HG03097 (cell line): ENCODE results near the gene TREML4.
"Not testable (repeated sequence)": the region's sequence is repeated elsewhere in the genome, so short reads cannot be mapped to it uniquely, and the experiment has no call there.

Experiments
- ATAC-seq: cut with Tn5 transposase; IDR thresholded peaks from one replicate; pipeline ENCODE4 v1.9.1; 2021; ENCODE audit not compliant: unreplicated experiment, low FRiP score

Gene TREML4

DNA sequence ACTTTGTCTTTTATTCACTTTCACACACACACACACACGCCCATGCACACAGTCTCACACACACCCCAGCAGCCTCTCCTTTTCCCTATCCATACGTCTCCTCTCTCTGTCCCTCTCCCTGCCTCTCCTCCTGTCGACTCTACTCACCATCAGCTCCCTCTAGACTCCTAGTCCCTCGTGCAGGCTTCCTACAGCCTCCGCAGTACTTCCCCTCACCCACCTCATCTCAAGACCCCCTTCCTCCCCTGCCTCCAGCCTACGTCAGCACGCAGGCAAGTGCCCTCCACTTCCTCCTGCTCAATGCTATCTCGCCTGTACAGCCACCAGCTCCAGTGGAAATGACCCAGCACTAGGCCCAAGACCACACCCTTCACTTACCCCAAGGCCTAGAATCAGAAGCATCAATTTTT is 26.4 kb upstream of the TREML4 start:
- ATAC-seq, result no peak

DNA sequence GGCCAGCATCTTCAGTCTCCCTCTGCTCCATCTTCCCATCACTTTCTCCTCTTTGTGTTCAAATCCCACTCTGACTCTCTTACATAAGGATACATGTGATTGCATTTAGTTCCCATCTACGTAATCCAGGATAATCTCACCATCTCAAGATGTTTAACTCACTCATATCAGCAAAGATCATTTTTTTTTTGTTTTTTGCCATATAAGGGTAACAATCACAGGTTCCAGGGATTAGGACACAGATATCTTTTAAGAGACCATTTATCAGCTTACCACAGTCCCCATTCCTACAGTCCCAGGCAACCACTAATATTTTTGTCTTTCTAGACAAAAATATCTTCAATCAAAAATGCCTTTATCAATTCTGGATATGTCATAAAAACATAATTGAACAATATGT is 24.0 kb upstream of the TREML4 start:
- no peak for ATAC-seq

DNA sequence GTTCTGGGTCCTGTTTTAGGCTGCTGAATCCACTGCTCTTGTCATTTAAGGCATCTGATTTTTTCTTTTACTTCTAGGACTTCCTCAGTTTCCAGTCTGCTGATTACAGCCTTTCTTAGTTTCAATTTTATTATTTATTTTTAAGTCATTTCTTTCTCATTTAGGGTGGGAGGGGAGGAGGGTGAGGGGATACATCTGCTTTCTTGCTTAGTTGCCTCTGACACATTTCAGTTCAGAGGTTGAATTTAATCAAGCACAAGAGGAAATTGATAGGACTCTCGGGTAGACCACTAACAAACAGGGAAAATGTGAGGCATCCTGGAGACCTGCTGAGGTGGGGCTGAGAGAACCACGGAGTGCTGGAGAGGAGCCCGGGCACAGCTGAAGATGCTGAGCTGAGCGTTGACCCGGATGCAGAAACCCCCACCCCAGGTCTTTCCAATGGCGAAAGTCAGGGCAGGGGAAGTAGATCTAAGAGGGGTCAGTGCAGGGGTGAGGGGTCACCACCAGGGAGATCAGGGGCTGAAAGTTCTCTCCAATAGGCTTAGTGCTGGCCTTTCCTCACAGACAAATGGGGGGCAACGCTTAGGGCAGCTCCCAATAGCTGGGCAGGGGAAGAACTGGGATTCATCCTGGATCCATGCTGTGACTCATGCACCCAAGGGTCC is 19.6 kb upstream of the TREML4 start:
- ATAC-seq, result no peak

DNA sequence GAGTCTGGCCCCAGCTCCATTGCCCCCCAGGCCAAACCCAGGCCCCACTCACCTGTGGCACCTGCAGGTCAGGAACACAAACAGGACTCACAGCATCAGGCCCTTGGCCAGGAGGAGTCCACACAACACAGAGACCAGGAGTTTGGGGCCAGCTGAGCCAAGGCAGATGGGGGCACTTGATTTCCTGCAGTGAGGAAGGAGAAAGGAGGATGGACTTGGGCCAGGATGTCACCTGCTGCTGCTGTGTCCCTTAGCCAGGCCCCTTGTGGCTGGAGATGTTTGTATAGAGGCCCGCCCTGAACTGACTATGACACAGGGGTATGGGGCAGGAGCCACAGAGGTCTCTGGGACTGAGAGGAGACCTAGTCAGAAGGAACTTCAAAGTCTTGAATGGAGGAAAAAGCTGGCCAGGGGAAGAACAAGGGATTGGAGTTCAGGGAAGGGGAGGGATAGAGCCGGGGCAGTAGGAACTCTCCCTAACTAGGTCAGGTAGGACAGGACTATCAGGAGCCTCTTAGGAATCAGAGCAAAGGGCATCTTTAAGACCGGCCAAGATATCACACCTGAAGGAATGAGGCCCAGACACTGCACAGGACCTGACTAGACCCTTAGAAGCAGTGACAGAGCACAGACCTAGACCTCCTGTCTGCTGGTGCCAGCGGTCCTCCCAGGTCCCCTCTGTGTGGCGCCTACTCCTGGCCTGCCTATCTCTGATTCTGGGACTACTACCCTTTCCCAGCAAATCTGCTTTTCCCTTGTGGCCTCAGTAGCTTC is 18.4 kb upstream of the TREML4 start:
- ATAC-seq, result no peak

DNA sequence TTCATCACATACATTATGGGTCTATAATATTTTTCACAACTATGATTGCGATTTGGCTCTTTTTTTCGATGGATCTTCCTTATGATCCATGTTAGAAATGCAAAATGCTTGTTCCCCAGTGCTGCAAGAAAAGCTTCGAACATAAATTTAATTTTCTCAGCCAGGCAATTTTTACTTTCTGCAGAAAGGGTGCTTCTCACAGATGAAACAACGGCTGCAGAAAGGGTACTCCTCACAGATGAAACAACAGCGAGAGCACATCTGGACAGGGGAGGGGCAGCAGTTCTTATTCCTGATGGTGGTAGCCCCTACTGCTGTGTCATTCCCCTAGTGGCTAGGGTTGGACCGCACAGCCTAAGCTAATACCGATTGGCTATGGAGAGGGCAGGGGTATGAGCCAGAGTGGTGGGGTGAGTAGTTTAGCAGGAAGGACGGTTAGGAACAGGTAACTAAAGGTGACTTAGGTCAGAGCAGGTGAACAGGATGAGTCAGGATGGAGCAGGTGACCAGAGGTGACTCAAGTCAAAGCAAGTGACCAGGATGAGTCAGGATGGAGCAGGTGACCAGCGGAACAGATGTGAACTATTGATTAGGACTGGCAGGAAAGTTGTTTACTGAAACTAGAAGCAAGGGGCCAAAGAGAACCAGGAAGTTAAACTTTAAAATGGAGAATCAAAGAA is 13.4 kb upstream of the TREML4 start:
- no peak for ATAC-seq

DNA sequence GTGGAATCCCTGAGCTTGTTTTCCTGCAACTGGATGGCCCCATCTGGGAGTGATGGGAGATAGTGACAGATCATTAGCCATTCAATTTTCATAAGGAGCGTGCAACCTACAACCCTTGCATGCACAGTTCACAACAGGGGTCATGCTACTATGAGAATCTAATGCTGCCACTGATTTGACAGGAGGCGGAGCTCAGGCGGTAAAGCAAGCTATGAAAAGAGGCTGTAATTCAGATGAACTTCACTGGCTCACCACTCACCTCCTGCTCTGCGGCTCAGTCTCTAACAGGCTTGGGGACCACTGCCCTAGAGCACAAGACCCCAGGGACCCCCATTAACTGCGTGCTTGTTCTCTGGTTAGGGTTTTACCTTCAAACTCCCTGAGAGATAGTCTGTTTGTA is 12.4 kb upstream of the TREML4 start:
- ATAC-seq, result no peak

DNA sequence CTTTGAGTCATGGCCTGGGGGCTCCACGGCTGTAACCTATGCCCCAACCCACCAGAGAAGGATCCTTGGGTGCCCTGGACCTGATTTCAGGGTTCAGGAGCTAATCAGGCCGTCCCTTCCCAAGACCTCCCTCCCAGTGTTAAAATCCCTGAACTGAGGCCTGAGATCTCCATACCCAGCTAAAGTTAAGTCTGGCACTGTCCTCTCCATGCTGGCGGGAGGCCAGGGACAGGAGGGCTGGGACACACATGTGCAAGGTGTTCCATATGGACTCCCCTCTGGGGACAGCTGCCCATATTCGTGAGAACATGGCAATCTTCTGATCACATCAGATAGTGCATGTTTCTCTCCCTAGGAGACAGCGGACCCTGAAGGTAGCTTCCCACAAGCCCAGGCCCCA is 11.5 kb upstream of the TREML4 start:
- ATAC-seq, result no peak

DNA sequence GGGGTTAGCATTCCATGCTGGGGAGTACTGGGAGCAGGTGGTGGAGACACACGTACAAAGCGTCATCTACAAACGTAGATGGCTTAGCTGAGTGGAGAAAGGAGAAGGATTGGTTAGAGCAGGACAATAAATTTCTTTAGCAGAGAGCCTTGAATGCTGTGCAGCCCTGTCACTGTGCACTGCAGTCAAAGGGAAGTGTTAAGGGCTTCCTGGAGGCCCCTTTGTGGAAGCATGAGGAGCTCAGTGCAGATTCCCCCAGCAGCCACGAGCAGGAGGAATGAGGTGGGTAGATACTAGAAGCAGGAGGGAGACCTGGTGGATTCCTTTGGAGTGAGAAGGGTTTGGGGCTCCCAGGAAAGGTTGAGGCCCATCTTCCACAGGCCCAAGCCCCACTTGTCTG is 6.1 kb upstream of the TREML4 start:
- ATAC-seq, result no peak

DNA sequence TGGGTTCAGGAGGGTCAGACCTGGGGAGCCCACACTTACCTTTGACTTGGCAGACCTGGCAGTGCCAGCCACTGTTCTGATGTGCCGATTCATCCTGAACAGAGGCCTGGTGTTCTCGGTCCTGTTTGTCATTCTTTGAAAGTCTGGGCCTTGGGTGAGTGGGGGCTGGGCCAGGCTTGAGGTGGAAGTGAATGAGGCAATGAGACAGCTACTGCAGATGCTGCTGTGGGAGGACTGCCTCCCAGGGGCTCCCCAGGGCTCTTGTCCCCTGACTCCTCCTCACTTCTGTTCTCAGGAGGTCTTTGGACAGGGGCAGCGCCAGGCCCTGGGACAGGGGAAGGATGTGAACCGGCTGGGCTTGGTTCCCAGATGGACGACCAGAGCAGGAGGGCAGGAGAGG is 5.6 kb upstream of the TREML4 start:
- ATAC-seq, result no peak

DNA sequence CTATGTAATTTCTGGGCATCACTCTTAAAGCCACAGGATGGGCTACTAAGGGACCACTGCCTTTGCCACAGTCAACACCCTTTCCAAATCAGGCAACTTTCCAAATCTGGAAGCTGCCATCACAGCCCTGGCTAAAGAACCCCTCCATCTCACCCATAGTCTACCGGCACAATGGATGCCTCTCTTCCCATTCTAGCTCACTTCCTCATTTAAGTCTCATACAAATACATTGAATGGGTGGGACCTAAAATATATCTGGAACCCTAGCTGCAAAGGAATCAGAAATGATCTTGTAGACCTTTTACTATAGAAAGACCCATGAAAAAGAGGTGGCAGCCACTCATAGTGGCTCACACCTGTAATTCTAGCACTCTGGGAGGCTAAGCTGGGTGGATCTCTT is 3.3 kb upstream of the TREML4 start:
- no peak for ATAC-seq

DNA sequence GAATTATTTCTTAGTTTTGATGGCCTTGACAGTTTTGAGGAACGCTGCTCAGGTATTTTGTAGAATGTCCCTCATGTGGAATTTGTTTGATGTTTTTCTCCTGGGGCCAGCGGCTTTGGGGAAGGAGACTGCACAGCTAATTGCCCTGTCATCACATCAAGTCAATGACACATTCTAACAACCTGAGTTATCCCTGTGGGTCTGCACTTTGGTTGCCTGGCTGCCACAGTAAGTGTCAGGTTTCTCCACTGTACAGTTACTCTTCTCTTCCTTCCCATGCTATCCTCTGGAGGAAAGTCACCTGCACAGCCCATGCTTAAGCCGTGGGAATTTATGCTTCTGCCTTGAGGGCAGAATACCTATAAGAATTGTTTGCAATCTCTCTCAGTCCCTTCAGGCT is 1.4 kb upstream of the TREML4 start:
- ATAC-seq, result no peak

DNA sequence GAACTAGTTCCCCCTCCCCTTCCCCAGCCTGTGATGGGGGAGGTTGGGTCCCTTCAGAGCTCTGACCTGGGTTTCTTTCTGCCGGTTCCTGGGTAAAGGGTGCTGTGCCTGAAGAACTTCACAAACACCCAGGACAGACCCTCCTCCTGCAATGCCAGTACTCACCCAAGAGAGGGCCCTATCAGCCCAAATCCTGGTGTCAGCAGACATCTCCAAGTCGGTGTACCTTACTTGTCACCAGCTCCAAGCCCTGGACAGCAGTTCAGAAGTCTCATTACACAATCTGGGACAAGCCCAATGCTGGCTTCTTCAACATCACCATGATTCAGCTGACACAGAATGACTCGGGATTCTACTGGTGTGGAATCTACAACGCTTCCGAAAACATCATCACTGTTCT is 467 bp downstream of the TREML4 start:
- ATAC-seq, result no peak

DNA sequence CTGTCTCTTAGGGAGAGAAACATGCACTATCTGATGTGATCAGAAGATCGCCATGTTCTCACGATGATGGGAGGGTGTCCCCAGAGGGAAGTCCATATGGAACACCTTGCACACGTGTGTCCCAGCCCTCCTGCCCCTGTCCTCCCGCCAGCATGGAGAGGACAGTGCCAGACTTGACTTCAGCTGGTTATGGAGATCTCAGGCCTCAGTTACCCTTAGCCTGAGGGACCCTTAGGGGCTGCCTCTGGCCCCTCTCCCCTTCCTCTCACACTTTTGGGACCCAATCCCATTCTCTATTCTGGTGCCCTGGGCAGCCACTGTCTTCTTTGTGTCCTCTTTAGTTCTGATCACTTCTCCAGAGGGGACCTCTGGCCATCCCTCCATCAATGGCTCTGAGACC is 1.6 kb downstream of the TREML4 start:
- no peak for ATAC-seq

DNA sequence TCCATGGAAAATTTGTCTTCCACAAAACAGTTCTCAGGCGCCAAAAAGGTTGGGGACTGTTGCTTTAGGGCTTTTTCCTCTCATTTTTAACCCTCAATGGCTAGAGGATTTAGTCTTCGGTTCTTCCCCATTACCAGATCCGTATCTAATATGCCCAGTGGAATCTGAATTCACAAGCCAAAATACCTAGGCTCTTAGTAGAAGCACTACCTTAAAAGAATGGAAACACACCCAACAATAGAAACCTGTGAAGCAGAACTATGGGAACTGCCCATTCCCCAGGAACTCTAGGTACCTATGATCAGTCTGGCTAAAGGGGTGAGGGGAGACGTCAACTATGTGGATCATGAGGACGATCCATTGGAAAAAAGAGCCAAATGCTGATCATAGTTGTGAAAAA is 3.1 kb downstream of the TREML4 start:
- ATAC-seq, result no peak

DNA sequence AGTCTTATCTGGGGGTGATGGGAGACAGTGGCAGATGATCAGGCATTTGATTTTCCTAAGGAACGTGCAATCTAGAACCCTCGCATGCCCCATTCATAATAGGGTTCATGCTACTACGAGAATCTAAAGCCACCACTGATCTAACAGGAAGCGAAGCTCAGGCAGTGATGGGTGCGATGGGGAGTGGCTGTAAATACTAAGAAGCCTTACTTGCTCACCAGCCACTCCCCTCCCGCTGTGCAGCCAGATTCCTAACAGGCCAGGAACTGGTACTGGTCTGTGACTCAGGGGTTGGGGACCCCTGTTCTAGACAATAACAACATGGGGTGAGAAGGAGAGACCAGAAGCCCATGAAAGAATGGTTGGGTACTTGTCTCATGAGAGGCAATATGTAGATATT is 4.5 kb downstream of the TREML4 start:
- no peak for ATAC-seq

DNA sequence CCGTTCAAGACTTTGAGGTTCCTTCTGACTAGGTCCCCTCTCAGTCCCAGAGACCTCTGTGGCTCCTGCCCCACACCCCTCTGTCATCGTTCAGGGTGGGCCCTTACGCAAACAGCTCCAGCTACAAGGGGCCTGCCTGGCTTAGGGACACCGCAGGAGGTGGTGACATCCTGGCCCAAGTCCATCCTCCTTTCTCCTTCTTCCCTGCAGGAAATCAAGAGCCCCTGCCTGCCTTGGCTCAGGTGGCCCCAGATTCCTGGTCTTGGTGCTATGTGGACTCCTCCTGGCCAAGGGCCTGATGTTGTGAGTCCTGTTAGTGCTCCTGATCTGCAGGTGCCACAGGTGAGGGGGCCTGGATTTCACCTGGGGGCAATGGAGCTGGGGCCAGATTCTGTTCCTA is 8.1 kb downstream of the TREML4 start:
- ATAC-seq, result no peak

DNA sequence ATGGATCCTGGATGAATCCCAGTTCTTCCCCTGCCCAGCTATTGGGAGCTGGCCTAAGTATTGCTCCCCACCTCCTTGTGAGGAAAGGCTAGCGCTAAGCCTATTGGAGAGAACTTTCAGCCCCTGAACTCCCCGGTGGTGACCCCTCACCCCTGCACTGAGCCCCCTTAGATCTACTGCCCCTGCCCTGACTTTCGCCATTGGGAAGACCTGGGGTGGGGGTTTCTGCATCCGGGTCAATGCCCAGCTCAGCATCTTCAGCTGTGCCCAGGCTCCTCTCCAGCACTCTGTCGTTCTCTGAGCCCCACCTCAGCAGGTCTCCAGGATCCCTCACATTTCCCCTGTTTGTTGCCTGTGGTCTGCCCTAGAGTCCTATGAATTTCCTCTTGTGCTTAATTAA is 9.0 kb downstream of the TREML4 start:
- no peak for ATAC-seq

DNA sequence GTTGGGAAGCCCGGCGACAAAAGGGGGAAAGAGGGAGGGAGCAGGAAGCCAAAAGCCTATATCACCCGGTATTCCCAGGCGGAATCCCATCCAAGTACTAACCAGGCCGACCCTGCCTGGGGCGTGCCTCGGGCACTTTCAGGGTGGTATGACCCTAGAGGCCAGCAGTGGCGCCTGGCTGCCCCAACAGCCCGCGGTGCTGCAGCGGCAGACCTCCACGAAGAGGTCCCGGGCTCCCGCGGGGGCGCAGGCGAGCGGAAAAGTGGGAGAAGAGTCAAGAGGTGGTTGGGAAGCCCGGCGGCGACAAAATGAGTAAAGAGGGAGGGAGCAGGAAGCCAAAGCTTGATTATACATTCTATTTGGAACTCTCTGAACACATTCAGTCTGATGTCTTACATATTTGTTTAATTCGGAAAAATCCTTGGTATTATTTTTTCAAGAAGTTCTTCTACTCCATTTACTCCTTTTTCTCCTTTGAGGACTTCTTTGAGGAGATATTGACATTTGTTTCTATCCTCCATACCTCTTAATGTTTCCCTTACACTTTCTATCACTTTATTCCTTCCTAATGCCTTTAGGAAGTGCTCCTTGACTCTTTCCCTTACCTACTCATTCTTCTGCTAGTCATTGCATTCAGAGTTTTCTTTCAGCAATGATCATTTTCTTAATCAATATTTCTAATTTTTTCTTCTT is 11.5 kb downstream of the TREML4 start:
- no peak for ATAC-seq

DNA sequence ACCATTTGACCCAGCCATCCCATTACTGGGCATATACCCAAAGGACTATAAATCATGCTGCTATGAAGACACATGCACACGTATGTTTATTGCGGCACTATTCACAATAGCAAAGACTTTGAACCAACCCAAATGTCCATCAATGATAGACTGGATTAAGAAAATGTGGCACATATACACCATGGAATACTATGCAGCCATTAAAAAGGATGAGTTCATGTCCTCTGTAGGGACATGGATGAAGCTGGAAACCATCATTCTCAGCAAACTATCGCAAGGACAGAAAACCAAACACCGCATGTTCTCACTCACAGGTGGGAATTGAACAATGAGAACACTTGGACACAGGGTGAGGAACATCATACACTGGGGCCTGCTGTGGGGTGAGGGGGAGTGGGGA is 18.4 kb downstream of the TREML4 start:
- not testable (repeated sequence) for ATAC-seq

DNA sequence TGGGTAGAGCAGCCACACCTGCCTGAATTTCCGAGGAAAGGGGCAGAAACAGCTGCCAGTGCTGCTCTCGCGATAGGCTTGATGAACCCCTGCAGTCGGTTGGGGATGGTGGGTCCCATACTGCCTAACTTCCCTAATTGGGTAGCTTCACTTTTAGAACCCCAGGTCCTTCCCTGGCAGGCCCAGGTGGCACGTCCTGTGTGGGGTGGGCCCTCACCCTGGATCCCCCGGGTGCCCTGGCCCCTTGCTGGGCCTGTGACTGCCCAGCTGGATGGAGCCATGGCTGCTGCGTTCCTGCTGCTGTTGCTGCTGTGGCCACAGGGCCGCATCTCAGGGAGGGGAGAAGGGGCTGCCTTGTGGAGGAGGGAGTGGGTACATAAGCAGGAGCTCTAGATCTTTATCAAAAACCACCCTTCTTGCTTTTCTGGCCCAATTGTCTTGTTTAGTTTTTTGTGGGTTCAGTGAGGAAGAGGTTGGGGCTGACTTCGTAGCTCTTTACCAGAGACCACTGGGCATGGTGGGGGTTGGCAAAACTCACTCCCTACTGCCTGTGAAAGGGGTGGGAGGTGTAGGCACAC is 19.2 kb downstream of the TREML4 start:
- ATAC-seq, result no peak
